DND-41 (cell line): ENCODE data around the gene SLC39A9.

Experiments
- CTCF ChIP-seq: IDR thresholded peaks from 2 replicates; pipeline ENCODE4 v1.5.1; 2012; ENCODE audit warnings: borderline replicate concordance, low read length, moderate library complexity, mild to moderate bottlenecking; ENCODE audit not compliant: poor library complexity, severe bottlenecking; ENCODE audit errors: extremely low read depth
- EZH2 ChIP-seq: IDR thresholded peaks from 3 replicates; pipeline ENCODE4 v1.6.1; 2012; ENCODE audit warnings: borderline replicate concordance, low read depth, mild to moderate bottlenecking, moderate library complexity, low read length, inconsistent platforms; ENCODE audit not compliant: severe bottlenecking

- TF ChIP-seq CTCF = no peak
- TF ChIP-seq EZH2 = no peak
Observed at GRCh38 chr14:69480136-69480535, 81.6 kb downstream of the SLC39A9 start.
